ENCODE results near the gene DUSP16.

The DUSP16 gene

DNA sequence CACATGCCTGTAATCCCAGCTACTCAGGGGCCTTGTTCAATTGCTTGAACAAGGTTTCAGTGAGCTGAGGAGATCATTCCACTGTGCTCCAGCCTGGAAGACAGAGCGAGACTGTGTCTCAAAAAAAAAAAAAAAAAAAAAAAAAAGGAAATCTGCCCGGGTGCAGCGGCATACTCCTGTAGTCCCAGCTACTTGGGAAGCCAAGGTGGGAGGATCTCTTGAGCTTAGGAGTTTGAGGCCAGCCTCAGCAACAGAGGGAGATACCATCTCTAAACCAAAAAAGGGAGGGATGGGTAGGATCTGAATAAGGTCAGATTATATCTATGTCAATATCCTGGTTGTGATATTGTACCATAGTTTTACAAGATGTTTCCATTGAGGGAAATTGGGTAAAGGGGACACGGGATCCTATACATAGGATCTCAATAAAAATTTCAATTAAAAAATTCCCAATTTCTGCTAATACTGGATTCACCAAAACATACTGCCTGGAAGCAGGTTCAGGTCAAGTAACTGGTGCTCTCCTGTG, 129.4 kb downstream of the DUSP16 start:
- no peak for DNase-seq

GRCh38 chr12:12432364-12432763, 130.3 kb downstream of the DUSP16 start:
- DNase-seq = no peak

- DNase-seq = no peak
Measured at GRCh38 chr12:12428961-12429657, 133.6 kb downstream of the DUSP16 start.

DNA sequence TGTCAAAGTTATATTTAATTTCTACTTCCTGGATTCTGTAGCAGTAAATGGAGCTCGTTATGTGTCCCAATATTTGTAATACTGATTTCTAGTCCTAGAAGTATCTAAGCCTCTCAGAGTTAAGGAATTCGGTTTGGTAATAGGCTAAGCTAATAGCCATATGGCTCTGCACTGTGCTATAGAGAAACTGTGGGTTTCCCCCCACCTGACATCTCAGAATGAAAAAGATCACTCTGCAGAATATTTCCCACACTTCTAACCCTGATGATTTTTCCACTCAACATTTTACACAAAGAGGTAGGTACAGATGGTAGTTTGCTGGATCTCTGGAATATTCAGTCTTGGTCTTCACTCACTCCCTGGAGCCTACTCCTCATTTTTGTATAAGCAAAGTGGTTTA, 134.6 kb downstream of the DUSP16 start:
- no peak for DNase-seq

- DNase-seq = no peak
Measured at GRCh38 chr12:12427568-12427967, 135.1 kb downstream of the DUSP16 start.

- no peak for DNase-seq
Measured at GRCh38 chr12:12425616-12426015, 137.0 kb downstream of the DUSP16 start.

DNA sequence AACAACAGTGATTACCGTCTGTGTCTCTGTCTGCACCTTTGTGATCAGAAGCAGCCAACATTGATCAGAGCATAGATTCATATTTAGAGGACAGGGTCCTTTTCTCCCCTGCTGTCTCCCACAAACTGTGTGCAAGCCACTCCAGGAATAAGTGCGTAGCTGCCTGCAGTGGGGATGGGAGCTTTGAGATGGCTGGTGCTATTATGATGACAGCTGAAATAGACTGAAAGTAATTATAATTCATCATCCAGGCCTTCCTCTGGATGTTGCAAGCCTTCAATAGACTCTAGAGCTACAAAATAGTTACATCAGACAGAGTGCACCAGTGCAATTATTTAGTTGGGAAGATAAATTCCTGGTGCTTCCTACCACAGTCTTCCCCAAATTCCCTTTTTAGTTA, 137.7 kb downstream of the DUSP16 start:
- DNase-seq = no peak
